H1 (cell line): ENCODE data around the gene AK2. TPM values are rescaled to one million over a fixed set of nuclear protein-coding genes. Genes with fewer than 3 reads are reported as not detected.

Source experiments
- CTCF ChIA-PET: fragments of 300-600 bp; sonication (Branson Sonifier 250); formaldehyde crosslinking; loops from one replicate; lab custom pipeline; 2021; ENCODE audit not compliant: partially characterized antibody; lab: Charles Lee
- POLR2A ChIA-PET: fragments of 300-600 bp; sonication (Branson Sonifier 250); formaldehyde crosslinking; loops from one replicate; lab custom pipeline; 2021; ENCODE audit warnings: inconsistent platforms; ENCODE audit not compliant: partially characterized antibody; lab: Charles Lee
- DNase-seq, 2 experiments: peaks; one replicate each; pipeline versions ENCODE4 v3.0.0 to v3.0.0-alpha.2; 2010 to 2022; ENCODE audit warnings: low spot score in 2 of 2, low read depth in 1 of 2, mixed read lengths in 1 of 2
- FAIRE-seq: peaks from 2 replicates; lab custom pipeline; 2011; peaks lifted over from hg19 to GRCh38; lab: Jason Lieb, UNC
- H2AFZ ChIP-seq: 2 replicates; pipeline ENCODE4 v1.8.1; 2012; ENCODE audit warnings: low read length, inconsistent platforms
- H2AK5ac ChIP-seq: 2 replicates; pipeline ENCODE4 v1.6.1; 2013; ENCODE audit warnings: low read depth, low read length
- H2BK120ac ChIP-seq: replicated peaks from 2 replicates; pipeline ENCODE3; 2013; ENCODE audit warnings: low read depth, low read length, inconsistent platforms
- H2BK12ac ChIP-seq: 2 replicates; pipeline ENCODE4 v1.6.1; 2013; ENCODE audit warnings: low read depth, low read length
- H2BK15ac ChIP-seq: 2 replicates; pipeline ENCODE4 v1.6.1; 2013; ENCODE audit warnings: low read length
- H2BK20ac ChIP-seq: 2 replicates; pipeline ENCODE4 v1.6.1; 2013; ENCODE audit warnings: low read length
- H2BK5ac ChIP-seq: 2 replicates; pipeline ENCODE4 v1.6.1; 2013; ENCODE audit warnings: low read depth, low read length
- H3K14ac ChIP-seq: 2 replicates; pipeline ENCODE4 v1.6.1; 2013; ENCODE audit warnings: inconsistent platforms; ENCODE audit not compliant: insufficient read length
- H3K18ac ChIP-seq: 2 replicates; pipeline ENCODE4 v1.6.1; 2013; ENCODE audit warnings: low read length; ENCODE audit errors: extremely low read depth
- H3K23ac ChIP-seq: 2 replicates; pipeline ENCODE4 v1.6.1; 2013; ENCODE audit warnings: inconsistent platforms; ENCODE audit not compliant: insufficient read length
- H3K23me2 ChIP-seq: 2 replicates; pipeline ENCODE4 v1.6.1; 2013; ENCODE audit warnings: low read depth, low read length
- H3K27ac ChIP-seq: 2 replicates; pipeline ENCODE4 v1.6.1; 2011; ENCODE audit warnings: low read depth, low read length, inconsistent platforms
- H3K27me3 ChIP-seq, 4 experiments: replicated peaks in 1 of 4; 1 replicate in 1 of 4; 2 replicates in 3 of 4; pipeline versions ENCODE4 v1.6.1 to v1.8.1; 2011 to 2013; ENCODE audit warnings: low read length in 3 of 4, mild to moderate bottlenecking in 3 of 4, inconsistent platforms in 2 of 4, mixed read lengths in 2 of 4, moderate library complexity in 1 of 4; ENCODE audit not compliant: control insufficient read depth in 3 of 4, insufficient read depth in 3 of 4; ENCODE audit errors: extremely low read depth in 1 of 4
- H3K36me3 ChIP-seq, 4 experiments: 2 replicates each; pipeline versions ENCODE4 v1.6.1 to v1.8.1; 2011 to 2013; ENCODE audit warnings: mild to moderate bottlenecking in 4 of 4, low read length in 3 of 4, moderate library complexity in 2 of 4, control low read depth in 1 of 4, inconsistent platforms in 1 of 4; ENCODE audit not compliant: insufficient read depth in 4 of 4, control insufficient read depth in 2 of 4
- H3K4ac ChIP-seq: replicated peaks from 2 replicates; pipeline ENCODE3; 2013; ENCODE audit warnings: low read length, low read depth, mixed read lengths, inconsistent platforms; ENCODE audit not compliant: insufficient read length
- H3K4me1 ChIP-seq, 4 experiments: replicated peaks in 1 of 4; 1 replicate in 1 of 4; 2 replicates in 3 of 4; pipeline versions ENCODE4 v1.6.1 to v1.8.1; 2011 to 2013; ENCODE audit warnings: low read length in 3 of 4, inconsistent platforms in 2 of 4, mixed read lengths in 1 of 4; ENCODE audit not compliant: insufficient read depth in 4 of 4, control insufficient read depth in 3 of 4
- H3K4me2 ChIP-seq, 2 experiments: 2 replicates each; pipeline versions ENCODE4 v1.6.1 to v1.8.1; 2011 to 2013; ENCODE audit warnings: low read depth in 2 of 2, low read length in 2 of 2, control low read depth in 1 of 2, inconsistent platforms in 1 of 2, mild to moderate bottlenecking in 1 of 2; ENCODE audit not compliant: insufficient read depth in 1 of 2
- H3K4me3 ChIP-seq, 4 experiments: fragments of 200-600, 300-600 bp in 1 of 4; sonication (generic), shearing (Covaris generic), sonication (Bioruptor Twin) in 1 of 4; 2 replicates each; pipeline versions ENCODE4 v1.5.1 to v1.8.1; 2011 to 2016; ENCODE audit warnings: low read length in 4 of 4, low read depth in 3 of 4, control low read depth in 2 of 4, inconsistent platforms in 2 of 4, mild to moderate bottlenecking in 2 of 4, mixed read lengths in 1 of 4, moderate library complexity in 1 of 4; ENCODE audit not compliant: insufficient read depth in 2 of 4; ENCODE audit errors: extremely low read depth in 1 of 4
- H3K56ac ChIP-seq: replicated peaks from 2 replicates; pipeline ENCODE3; 2013; ENCODE audit warnings: low read depth, mild to moderate bottlenecking, mixed read lengths, low read length, inconsistent platforms; ENCODE audit not compliant: insufficient read length
- H3K79me1 ChIP-seq: 2 replicates; pipeline ENCODE4 v1.6.1; 2013; ENCODE audit warnings: low read depth, low read length, control low read depth
- H3K79me2 ChIP-seq, 2 experiments: 2 replicates each; pipeline versions ENCODE4 v1.6.1 to v1.8.1; 2012 to 2013; ENCODE audit warnings: low read length in 2 of 2, mild to moderate bottlenecking in 2 of 2, inconsistent platforms in 1 of 2; ENCODE audit not compliant: insufficient read depth in 2 of 2, control insufficient read depth in 1 of 2
- H3K9ac ChIP-seq, 4 experiments: replicated peaks in 1 of 4; 1 replicate in 1 of 4; 2 replicates in 3 of 4; pipeline versions ENCODE4 v1.6.1 to v1.8.1; 2011 to 2013; ENCODE audit warnings: low read depth in 3 of 4, low read length in 3 of 4, control low read depth in 2 of 4, mild to moderate bottlenecking in 2 of 4, moderate library complexity in 2 of 4, inconsistent platforms in 1 of 4; ENCODE audit errors: extremely low read depth in 1 of 4
- H3K9me3 ChIP-seq, 2 experiments: 2 replicates each; pipeline versions ENCODE4 v1.6.1 to v1.8.1; 2012 to 2013; ENCODE audit warnings: mild to moderate bottlenecking in 2 of 2, moderate library complexity in 2 of 2, control low read depth in 1 of 2, inconsistent platforms in 1 of 2, low read depth in 1 of 2, low read length in 1 of 2, mixed read lengths in 1 of 2; ENCODE audit not compliant: insufficient read depth in 2 of 2
- H4K20me1 ChIP-seq, 2 experiments: replicated peaks in 1 of 2; 2 replicates each; pipeline versions ENCODE3 to v1.8.1; 2011 to 2013; ENCODE audit warnings: inconsistent platforms in 2 of 2, low read length in 2 of 2, mild to moderate bottlenecking in 1 of 2; ENCODE audit not compliant: insufficient read depth in 2 of 2, control insufficient read depth in 1 of 2
- H4K5ac ChIP-seq: 2 replicates; pipeline ENCODE4 v1.6.1; 2013; ENCODE audit warnings: low read length, low read depth, mixed read lengths, inconsistent platforms; ENCODE audit not compliant: insufficient read length
- H4K8ac ChIP-seq: 2 replicates; pipeline ENCODE4 v1.8.0; 2013; ENCODE audit warnings: mild to moderate bottlenecking, moderate library complexity, low read length, inconsistent platforms; ENCODE audit not compliant: insufficient read depth; ENCODE audit errors: extremely low read depth
- H4K91ac ChIP-seq: replicated peaks from 2 replicates; pipeline ENCODE3; 2013; ENCODE audit warnings: low read length, mixed read lengths, inconsistent platforms; ENCODE audit not compliant: insufficient read length
- WGBS, 2 experiments: shearing (Covaris generic) in 1 of 2; methylation state at CpG; one replicate each; pipeline versions ENCODE4 v1.1.6 to v1.1.7; 2013 to 2015; ENCODE audit warnings: low lambda C conversion rate in 2 of 2, mixed read lengths in 2 of 2, inconsistent platforms in 1 of 2, low coverage in 1 of 2, missing lambda C conversion rate in 1 of 2; ENCODE audit not compliant: insufficient replicate concordance in 2 of 2, insufficient coverage in 1 of 2, insufficient read length in 1 of 2; ENCODE audit errors: extremely low coverage in 1 of 2, missing lambda C conversion rate in 1 of 2; 5-methylcytosine and 5-hydroxymethylcytosine counted together
- polyA plus RNA-seq, 7 experiments: library from polyadenylated mRNA; depleted of rRNA in 3 of 7; stranded (reverse) in 5 of 7; unstranded in 2 of 7; fragments of >200 nt in 5 of 7; fragments of 200-250 nt in 2 of 7; gene quantifications; 1 replicate in 5 of 7; 2 replicates in 1 of 7; 4 replicates in 1 of 7; pipeline versions ENCODE4 v1.2.1 to v1.2.3, GENCODE V29; 2011 to 2013; ENCODE audit warnings: missing spikeins in 2 of 7, mixed read lengths in 2 of 7
- total RNA-seq: library from RNA; stranded (reverse); fragmentation: NEBNext Ultra II Directional; extraction: Animal tissue kit (Norgen Biotek cat#: 25700); gene quantifications from 2 replicates; pipeline ENCODE4 v1.2.1, GENCODE V29; 2021

The AK2 gene
- total and polyA plus RNA-seq, 2 of the 8 experiments (the other 6 are each of a cell fraction or from before 2014, with no cell fraction given): 92.3 to 137 TPM

DNA sequence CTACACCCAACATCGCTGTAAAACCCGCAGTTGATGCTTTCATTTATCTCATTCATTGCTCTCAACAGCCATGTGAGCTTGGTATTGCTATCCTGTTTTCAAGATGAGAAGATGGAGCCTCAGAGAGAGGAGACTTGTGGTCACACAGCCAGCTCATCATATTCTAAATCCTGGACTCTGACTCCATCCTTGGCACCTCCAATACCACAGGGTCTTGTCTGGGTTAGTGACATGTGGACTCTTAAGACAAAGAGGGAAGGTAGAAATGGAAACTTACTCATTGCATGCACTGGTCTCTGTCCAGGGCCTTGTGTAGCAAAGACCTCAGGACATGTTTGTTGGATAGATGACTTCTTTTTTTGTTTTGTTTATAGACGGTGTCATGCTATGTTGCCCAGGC, 65.1 kb downstream of the AK2 start:
- Histone ChIP-seq H3K23ac (no peak overlapping the region), H2BK20ac (no peak overlapping the region), H3K36me3 (no peaks in the 10 kb centered on the region), H3K27ac (no peak overlapping the region), H3K79me2 (no peaks in the 10 kb centered on the region), H3K56ac (no peak overlapping the region), H4K20me1 (no peaks in the 10 kb centered on the region), H3K9ac (no peak overlapping the region), H4K8ac (no peak overlapping the region), H3K4me3 (no peak overlapping the region), H3K14ac (no peak overlapping the region), H2BK15ac (no peak overlapping the region), H2BK120ac (no peak overlapping the region), H2AFZ (no peak overlapping the region), H3K23me2 (peaks cover 10% of the 10 kb centered on the region; the same call in 1 of the 2 replicates), H4K91ac (no peak overlapping the region), H4K5ac (no peak overlapping the region), H2BK5ac (no peak overlapping the region), H3K9me3 (peaks cover 0 to 13% of the 10 kb centered on the region in 2 experiments; a peak in 2 of 4 replicates), H2BK12ac (no peak overlapping the region), H3K4me2 (no peak overlapping the region), H3K4me1 (peaks cover 0 to 4% (median 3%) of the 10 kb centered on the region in 4 experiments; a peak in 2 of 7 replicates), H3K18ac (no peak overlapping the region), H3K27me3 (peaks cover 9 to 24% (median 21%) of the 10 kb centered on the region in 4 experiments), H2AK5ac (no peak overlapping the region), H3K79me1 (no peaks in the 10 kb centered on the region), H3K4ac (no peak overlapping the region)
- DNase-seq: no peak
- POLR2A ChIA-PET: no interaction called here
- FAIRE-seq: no peak
- 86% methylated on average over 3 of the region's 3 CpGs; no CpG with 5 or more reads in 1 of the 2 experiments for WGBS, 2 experiments
- CTCF ChIA-PET: interaction anchor here (0.9 kb wide), 1 partner anchor 16 kb away, joined by 3 read pairs; no protein-coding TSS in a partner anchor
